GM12892 (cell line): ENCODE measurements around the gene TNNT3.

ENCODE experiments used
- POLR2A ChIP-seq: IDR thresholded peaks from 2 replicates; pipeline ENCODE4 v1.6.1; 2011; ENCODE audit warnings: low read depth, low read length, control low read depth
- POLR2AphosphoS5 ChIP-seq: IDR thresholded peaks from 2 replicates; pipeline ENCODE4 v1.6.1; 2011; ENCODE audit warnings: low read depth, low read length, control low read depth

GRCh38 chr11:1949302-1949701, 29.8 kb downstream of the TNNT3 start:
- TF ChIP-seq POLR2AphosphoS5 (no peak), POLR2A (no peak)
